CD4-positive, alpha-beta T cell (primary cell): Measurements from ENCODE around the gene CPA4. TPM values are rescaled to one million over a fixed set of nuclear protein-coding genes. Genes with fewer than 3 reads are reported as not detected.

Source experiments
- ATAC-seq: fragments of 200-7000 bp; cut with Tn5 transposase; one replicate; pipeline ENCODE4 v1.10.0; 2022; ENCODE audit warnings: mild to moderate bottlenecking; ENCODE audit not compliant: poor library complexity
- CTCF ChIA-PET: fragments of 350-600 bp; sonication (Branson Sonifier 250); formaldehyde crosslinking; loops from one replicate; lab custom pipeline; 2021; ENCODE audit warnings: antibody characterized with exemption, inconsistent platforms; lab: Charles Lee
- POLR2A ChIA-PET: fragments of 350-600 bp; sonication (Branson Sonifier 250); formaldehyde crosslinking; loops from one replicate; lab custom pipeline; 2021; ENCODE audit warnings: antibody characterized with exemption, inconsistent platforms; lab: Charles Lee
- DNase-seq, 14 experiments: peaks; one replicate each; pipeline ENCODE4 v3.0.0-alpha.2; 2013 to 2020; ENCODE audit warnings: mixed read lengths in 2 of 14
- H3K27ac ChIP-seq, 2 donors: one replicate each; pipeline versions ENCODE4 v1.5.1 to v1.7.0; 2013; ENCODE audit warnings: low read length in 2 of 2, low read depth in 1 of 2, mild to moderate bottlenecking in 1 of 2
- H3K27me3 ChIP-seq, 2 experiments: 1 replicate in 1 of 2; 2 replicates in 1 of 2; pipeline versions ENCODE4 v1.6.1 to v1.7.0; 2013; ENCODE audit warnings: low read length in 2 of 2, control low read depth in 1 of 2, mild to moderate bottlenecking in 1 of 2, moderate library complexity in 1 of 2; ENCODE audit not compliant: insufficient read depth in 2 of 2, control insufficient read depth in 1 of 2
- H3K36me3 ChIP-seq: one replicate; pipeline ENCODE4 v1.6.1; 2013; ENCODE audit warnings: low read length, control low read depth; ENCODE audit not compliant: insufficient read depth
- H3K4me1 ChIP-seq: one replicate; pipeline ENCODE4 v1.6.1; 2013; ENCODE audit warnings: low read length, control low read depth; ENCODE audit not compliant: insufficient read depth
- H3K4me3 ChIP-seq: one replicate; pipeline ENCODE4 v1.5.1; 2013; ENCODE audit warnings: mild to moderate bottlenecking, low read length, moderate library complexity
- H3K9me3 ChIP-seq, 2 experiments: 1 replicate in 1 of 2; 2 replicates in 1 of 2; pipeline versions ENCODE4 v1.6.1 to v1.7.0; 2013; ENCODE audit warnings: low read length in 2 of 2, mild to moderate bottlenecking in 2 of 2, control low read depth in 1 of 2, moderate library complexity in 1 of 2; ENCODE audit not compliant: control insufficient read depth in 1 of 2, insufficient read depth in 1 of 2
- H3K27ac Mint-ChIP-seq: one replicate; pipeline ENCODE4 v1.8.0; 2020; ENCODE audit warnings: mixed read lengths
- H3K27me3 Mint-ChIP-seq: one replicate; pipeline ENCODE4 v1.8.0; 2021; ENCODE audit warnings: mixed read lengths
- H3K36me3 Mint-ChIP-seq: one replicate; pipeline ENCODE4 v1.8.0; 2021; ENCODE audit warnings: low read depth, mixed read lengths
- H3K4me1 Mint-ChIP-seq: one replicate; pipeline ENCODE4 v1.8.0; 2021; ENCODE audit warnings: low read depth, mixed read lengths
- H3K4me3 Mint-ChIP-seq: one replicate; pipeline ENCODE4 v1.8.0; 2020; ENCODE audit warnings: mild to moderate bottlenecking, mixed read lengths
- H3K9me3 Mint-ChIP-seq: one replicate; pipeline ENCODE4 v1.8.0; 2020; ENCODE audit warnings: mixed read lengths
- CTCF ChIP-seq: fragments of 200-600 bp; IDR thresholded peaks from one replicate; pipeline ENCODE4 v1.8.0; 2022; ENCODE audit warnings: antibody characterized with exemption, mild to moderate bottlenecking
- intact Hi-C, 2 experiments: fragments of 100-400 bp; cut with DNase I in 1 of 2; cut with micrococcal nuclease in 1 of 2; formaldehyde crosslinking; loops; one replicate each; pipeline versions ENCODE4 v1.15.1 to v1.9.0; 2023 to 2025; cut with DNase I, micrococcal nuclease
- total RNA-seq, 174 experiments: library from RNA in 2 of 174; stranded (reverse) in 2 of 174; gene quantifications; one replicate each; pipeline ENCODE4 v1.2.3 and lab custom pipeline; 2021 to 2026

CPA4 gene
- total RNA-seq, 2 experiments from 2014 or later, result not detected

GRCh38 chr7:130372402-130373165, 79.6 kb downstream of the CPA4 start:
- DNase-seq, result no peak
- CTCF ChIA-PET, result no interaction called here
- peaks cover 22% of the 10 kb centered on the region for H3K4me1 Mint-ChIP-seq

More at GRCh38 chr7:130372402-130373165, 79.6 kb downstream of the CPA4 start:
- Mint-ChIP-seq H3K4me3 (no peak overlapping the region), H3K27me3 (no peaks in the 10 kb centered on the region), H3K27ac (no peak overlapping the region), H3K36me3 (no peaks in the 10 kb centered on the region), H3K9me3 (peaks cover 6% of the 10 kb centered on the region)
- Histone ChIP-seq H3K4me3 (no peak overlapping the region), H3K27ac (no peak overlapping the region), H3K36me3 (no peaks in the 10 kb centered on the region), H3K9me3 (peaks cover 6 to 10% of the 10 kb centered on the region in 2 experiments), H3K27me3 (no peaks in the 10 kb centered on the region), H3K4me1 (peaks cover 7% of the 10 kb centered on the region)
- no peak for ATAC-seq
- no peak for TF ChIP-seq CTCF
- POLR2A ChIA-PET, result no interaction called here
- intact Hi-C loops, result no loop called here

Other genes starting within 250 kb of the CPA4 start
- gene ZC3HC1, start 241.8 kb upstream of the CPA4 start, total RNA-seq, result 1 to 10 TPM; 5.7 to 7.2 TPM
- gene KLHDC10, start 222.6 kb upstream of the CPA4 start, total RNA-seq, result 1 to 10 TPM; 7.0 to 8.8 TPM
- gene TMEM209, start 87.8 kb upstream of the CPA4 start, total RNA-seq, result 10 to 100 TPM; 18.3 to 18.8 TPM
- gene SSMEM1, start 85.3 kb upstream of the CPA4 start, total RNA-seq, result not detected
- not detected for gene CPA2, start 26.3 kb upstream of the CPA4 start, total RNA-seq
- not detected for gene CPA5, start 51.7 kb downstream of the CPA4 start, total RNA-seq
- gene CPA1, start 87.3 kb downstream of the CPA4 start, total RNA-seq, result not detected
- gene CEP41, start 147.9 kb downstream of the CPA4 start, total RNA-seq, result 1 to 10 TPM; 3.3 to 4.8 TPM
- 1 to 10 TPM; 2.7 to 2.9 TPM for gene MEST, start 198.9 kb downstream of the CPA4 start, total RNA-seq